Measurements from ENCODE around the gene ASPA. TPM values are rescaled to one million over a fixed set of nuclear protein-coding genes. Genes with fewer than 3 reads are reported as not detected.

The ASPA gene
- total and polyA plus RNA-seq, 7 donors = 0.69 to 8.0 (median 1.2) TPM

DNA sequence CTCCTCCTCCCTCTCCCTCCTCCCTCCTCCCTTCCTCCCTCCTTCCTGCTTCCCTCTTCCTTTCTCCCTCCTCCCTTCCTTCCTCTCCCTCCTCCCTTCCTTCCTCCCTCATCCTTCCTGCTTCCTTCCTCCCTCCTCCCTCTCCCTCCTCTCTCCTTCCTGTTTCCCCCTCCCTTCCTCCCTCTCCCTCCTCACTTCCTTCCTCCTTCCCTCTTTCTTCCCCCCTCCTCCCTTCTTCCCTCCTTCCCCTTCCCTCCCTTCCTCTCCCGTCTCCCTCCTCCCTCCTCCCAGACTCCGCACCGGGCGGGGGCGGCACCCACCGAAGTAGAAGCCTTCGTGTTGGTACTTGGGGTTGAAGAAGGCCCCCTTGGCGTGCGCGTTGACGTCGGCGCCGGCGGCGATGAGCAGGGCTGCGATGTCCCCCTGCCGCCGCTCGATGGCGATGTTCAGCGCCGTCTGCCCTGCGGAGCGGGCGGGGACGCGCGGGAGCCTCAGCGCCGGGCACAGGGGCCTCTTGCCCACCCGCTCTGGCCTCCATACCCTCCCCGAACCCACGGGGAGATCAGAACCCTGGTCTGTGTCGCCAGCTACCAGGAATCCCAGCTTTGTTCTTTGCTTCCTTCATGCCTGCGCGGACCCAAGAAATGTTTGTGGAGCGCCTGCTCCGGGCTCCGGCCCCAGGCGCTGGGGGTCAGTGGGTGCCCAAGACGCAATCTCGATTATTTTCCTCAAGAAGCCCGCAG is 59.6 kb downstream of the ASPA start:
- TF ChIP-seq EP300 (IDR thresholded peaks at IDR 0.05) (no peak), POLR2AphosphoS5 (IDR thresholded peaks at IDR 0.05) (no peak), POLR2A (IDR thresholded peaks at IDR 0.05) (no peak)
- TF ChIP-seq, protein P1, sequence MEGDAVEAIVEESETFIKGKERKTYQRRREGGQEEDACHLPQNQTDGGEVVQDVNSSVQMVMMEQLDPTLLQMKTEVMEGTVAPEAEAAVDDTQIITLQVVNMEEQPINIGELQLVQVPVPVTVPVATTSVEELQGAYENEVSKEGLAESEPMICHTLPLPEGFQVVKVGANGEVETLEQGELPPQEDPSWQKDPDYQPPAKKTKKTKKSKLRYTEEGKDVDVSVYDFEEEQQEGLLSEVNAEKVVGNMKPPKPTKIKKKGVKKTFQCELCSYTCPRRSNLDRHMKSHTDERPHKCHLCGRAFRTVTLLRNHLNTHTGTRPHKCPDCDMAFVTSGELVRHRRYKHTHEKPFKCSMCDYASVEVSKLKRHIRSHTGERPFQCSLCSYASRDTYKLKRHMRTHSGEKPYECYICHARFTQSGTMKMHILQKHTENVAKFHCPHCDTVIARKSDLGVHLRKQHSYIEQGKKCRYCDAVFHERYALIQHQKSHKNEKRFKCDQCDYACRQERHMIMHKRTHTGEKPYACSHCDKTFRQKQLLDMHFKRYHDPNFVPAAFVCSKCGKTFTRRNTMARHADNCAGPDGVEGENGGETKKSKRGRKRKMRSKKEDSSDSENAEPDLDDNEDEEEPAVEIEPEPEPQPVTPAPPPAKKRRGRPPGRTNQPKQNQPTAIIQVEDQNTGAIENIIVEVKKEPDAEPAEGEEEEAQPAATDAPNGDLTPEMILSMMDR (IDR thresholded peaks at IDR 0.05) = peak in 2 of 4 experiments; percentile 33 to 37
- H3K27ac ChIP-seq = peak overlapping the region; percentile 29 to 66 (median 48)
- no peaks in the 10 kb centered on the region for H3K36me3 ChIP-seq
- intact Hi-C loops (cut with DNase I) = loop anchor here (10.0 kb wide), 1 partner anchor 61 kb away; the partner anchor contains the start of genes ASPA and SPATA22
- 3 to 4% methylated on average over 44 of the region's 44 CpGs for WGBS, 2 donors
- H3K4me1 ChIP-seq = peaks cover 0 to 7% (median 4%) of the 10 kb centered on the region in 4 donors
- H3K4me3 ChIP-seq = peak overlapping the region in 3 of 4 donors; percentile 31 to 39 (median 35)
- peaks cover 2 to 30% (median 14%) of the 10 kb centered on the region in 3 donors for H3K27me3 ChIP-seq
- H3K9me3 ChIP-seq = no peaks in the 10 kb centered on the region
- DNase-seq = no peak

- Histone ChIP-seq H3K4me3 (no peak overlapping the region), H3K36me3 (no peaks in the 10 kb centered on the region), H3K27ac (no peak overlapping the region), H3K27me3 (peaks cover 2 to 30% (median 14%) of the 10 kb centered on the region in 3 donors), H3K4me1 (peaks cover 0 to 7% (median 4%) of the 10 kb centered on the region in 4 donors), H3K9me3 (no peaks in the 10 kb centered on the region)
- intact Hi-C loops (cut with DNase I) = loop anchor here (10.0 kb wide), 1 partner anchor 62 kb away; the partner anchor contains the start of genes ASPA and SPATA22
- TF ChIP-seq EP300 (IDR thresholded peaks at IDR 0.05) = no peak
- TF ChIP-seq, protein P1 (IDR thresholded peaks at IDR 0.05) = no peak
- TF ChIP-seq POLR2A (IDR thresholded peaks at IDR 0.05) = no peak
- no peak for TF ChIP-seq POLR2AphosphoS5 (IDR thresholded peaks at IDR 0.05)
- WGBS, 2 donors = 73 to 83% methylated on average over 5 of the region's 5 CpGs
- DNase-seq = no peak
Measured at GRCh38 chr17:3536716-3537115, 60.9 kb downstream of the ASPA start.

DNA sequence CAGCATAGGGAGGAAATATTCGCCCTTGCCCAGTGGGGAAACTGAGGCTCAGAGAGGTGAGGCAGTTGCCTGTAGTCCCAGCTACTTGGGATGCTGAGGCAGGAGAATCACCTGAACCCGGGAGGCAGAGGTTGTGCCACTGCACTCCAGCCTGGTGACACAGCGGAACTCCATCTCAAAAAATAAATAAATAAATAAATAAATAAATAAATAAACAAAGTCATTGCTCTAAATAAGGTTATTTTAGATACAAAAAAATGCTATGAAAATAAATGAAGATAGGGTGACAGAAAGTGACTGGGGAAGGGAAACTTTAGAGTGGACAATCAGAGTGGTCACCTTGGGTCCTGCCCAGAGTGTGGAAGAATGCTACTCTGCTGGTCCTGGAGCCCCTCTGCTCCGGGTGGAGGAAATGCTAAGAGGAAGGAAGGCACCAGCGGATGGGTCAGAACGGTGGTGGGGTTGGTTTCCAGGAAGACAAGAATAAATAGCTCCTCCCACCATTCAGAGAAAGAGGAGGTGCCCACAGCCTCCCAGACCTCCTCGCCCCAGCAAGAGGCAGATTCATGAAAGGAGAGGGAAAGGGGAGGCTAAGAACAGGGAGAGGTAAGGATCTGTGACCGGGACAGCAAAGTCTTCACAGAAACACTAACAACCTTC is 64.2 kb downstream of the ASPA start:
- no peak overlapping the region for H3K4me3 ChIP-seq
- H3K4me1 ChIP-seq = peaks cover 0 to 7% (median 4%) of the 10 kb centered on the region in 4 donors
- H3K9me3 ChIP-seq = no peaks in the 10 kb centered on the region
- no peak overlapping the region for H3K27ac ChIP-seq
- TF ChIP-seq, protein P1 (IDR thresholded peaks at IDR 0.05) = no peak
- TF ChIP-seq POLR2AphosphoS5 (IDR thresholded peaks at IDR 0.05) = no peak
- no peak for TF ChIP-seq EP300 (IDR thresholded peaks at IDR 0.05)
- TF ChIP-seq POLR2A (IDR thresholded peaks at IDR 0.05) = no peak
- no peak for DNase-seq
- intact Hi-C loops (cut with DNase I) = loop anchor here (10.0 kb wide), 1 partner anchor 65 kb away; the partner anchor contains the start of genes ASPA and SPATA22
- 73 to 77% methylated on average over 8 of the region's 8 CpGs for WGBS, 2 donors
- peaks cover 0 to 9% (median 5%) of the 10 kb centered on the region in 3 donors for H3K27me3 ChIP-seq
- no peaks in the 10 kb centered on the region for H3K36me3 ChIP-seq

DNA sequence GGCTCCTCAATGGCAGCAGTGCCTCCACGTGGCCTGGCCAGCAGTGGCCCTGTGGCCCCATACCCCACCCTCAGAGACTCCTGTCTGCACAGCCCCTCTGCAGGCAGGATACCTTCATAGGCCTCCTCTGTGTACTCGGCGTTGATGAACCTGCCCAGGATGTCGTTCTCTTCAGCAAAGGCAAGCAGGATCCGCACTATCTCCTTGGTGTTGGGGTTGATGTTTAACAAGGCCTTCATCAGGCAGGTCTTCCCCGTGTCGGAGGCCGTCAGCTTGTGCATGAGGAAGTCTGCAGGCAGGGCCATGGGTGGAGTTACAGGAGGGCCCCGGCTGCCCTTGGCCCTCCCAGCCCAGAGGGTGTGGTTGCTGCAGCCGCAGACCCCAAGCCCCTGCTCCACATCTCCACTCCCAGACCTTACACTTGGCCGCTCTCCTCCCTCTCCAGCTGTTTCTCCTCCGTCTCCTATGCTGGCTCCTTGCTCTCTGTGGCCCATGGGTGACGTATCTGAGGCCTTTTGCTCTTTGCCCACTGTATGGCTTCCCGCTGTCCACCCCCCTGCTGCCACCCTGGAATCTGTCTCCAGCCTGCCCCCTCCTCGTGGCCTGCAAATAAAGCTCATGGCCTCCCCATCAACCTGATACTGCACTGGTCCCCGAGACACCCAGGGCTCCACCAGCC is 66.8 kb downstream of the ASPA start:
- no peaks in the 10 kb centered on the region for H3K9me3 ChIP-seq
- no peak for DNase-seq
- H3K4me1 ChIP-seq = no peaks in the 10 kb centered on the region
- H3K36me3 ChIP-seq = no peaks in the 10 kb centered on the region
- no peak overlapping the region for H3K4me3 ChIP-seq
- WGBS, 2 donors = 61 to 69% methylated on average over 16 of the region's 16 CpGs
- TF ChIP-seq POLR2AphosphoS5 (IDR thresholded peaks at IDR 0.05) (no peak), EP300 (IDR thresholded peaks at IDR 0.05) (no peak), POLR2A (IDR thresholded peaks at IDR 0.05) (no peak)
- TF ChIP-seq, protein P1 (IDR thresholded peaks at IDR 0.05) = no peak
- H3K27me3 ChIP-seq = no peaks in the 10 kb centered on the region
- intact Hi-C loops (cut with DNase I) = no loop called here
- H3K27ac ChIP-seq = no peak overlapping the region

Data from sigmoid colon (tissue), 7 donors.